Keratinocyte (primary cell): ENCODE results near the gene ENPP1. TPM values are rescaled to one million over a fixed set of nuclear protein-coding genes. Genes with fewer than 3 reads are reported as not detected.

ENCODE experiments used
- DNase-seq: peaks from one replicate; pipeline ENCODE4 v3.0.0-alpha.2; 2011; ENCODE audit warnings: low read depth, missing footprints, low spot score
- FAIRE-seq: peaks from 2 replicates; lab custom pipeline; 2011; peaks lifted over from hg19 to GRCh38; lab: Jason Lieb, UNC
- H2AFZ ChIP-seq: 2 replicates; pipeline ENCODE4 v1.6.0; 2012; ENCODE audit warnings: low read length, control low read depth, inconsistent platforms; ENCODE audit not compliant: control insufficient read depth
- H3K27ac ChIP-seq: 2 replicates; pipeline ENCODE4 v1.5.1; 2011; ENCODE audit warnings: low read length; ENCODE audit not compliant: control insufficient read depth, insufficient read depth
- H3K27me3 ChIP-seq: 3 replicates; pipeline ENCODE4 v1.6.0; 2011; ENCODE audit warnings: low read length; ENCODE audit not compliant: control insufficient read depth, insufficient read depth; ENCODE audit errors: extremely low read depth
- H3K36me3 ChIP-seq, 2 experiments: 2 replicates in 1 of 2; 3 replicates in 1 of 2; pipeline ENCODE4 v1.5.1; 2011; ENCODE audit warnings: low read length in 2 of 2, mild to moderate bottlenecking in 1 of 2; ENCODE audit not compliant: control insufficient read depth in 2 of 2, insufficient read depth in 2 of 2; ENCODE audit errors: extremely low read depth in 1 of 2
- H3K4me1 ChIP-seq: 3 replicates; pipeline ENCODE4 v1.5.1; 2011; ENCODE audit warnings: low read length; ENCODE audit not compliant: control insufficient read depth, insufficient read depth; ENCODE audit errors: extremely low read depth
- H3K4me2 ChIP-seq: 3 replicates; pipeline ENCODE4 v1.6.0; 2011; ENCODE audit warnings: low read depth, low read length; ENCODE audit not compliant: control insufficient read depth, insufficient read depth; ENCODE audit errors: extremely low read depth
- H3K4me3 ChIP-seq, 3 experiments: fragments of 200-600 bp in 1 of 3; sonication (generic) in 1 of 3; 2 replicates in 2 of 3; 3 replicates in 1 of 3; pipeline ENCODE4 v1.5.1; 2011 to 2016; ENCODE audit warnings: low read length in 3 of 3, mild to moderate bottlenecking in 3 of 3, control low read depth in 2 of 3, inconsistent platforms in 1 of 3, low read depth in 1 of 3, mixed read lengths in 1 of 3, mixed run types in 1 of 3, moderate library complexity in 1 of 3; ENCODE audit not compliant: control insufficient read depth in 2 of 3, insufficient read depth in 2 of 3; ENCODE audit errors: extremely low read depth in 1 of 3
- H3K79me2 ChIP-seq: 2 replicates; pipeline ENCODE4 v1.6.0; 2012; ENCODE audit warnings: low read length; ENCODE audit not compliant: control insufficient read depth, insufficient read depth
- H3K9ac ChIP-seq: 3 replicates; pipeline ENCODE4 v1.6.0; 2011; ENCODE audit warnings: low read length; ENCODE audit not compliant: control insufficient read depth, insufficient read depth; ENCODE audit errors: extremely low read depth
- H3K9me1 ChIP-seq: 3 replicates; pipeline ENCODE4 v1.6.0; 2011; ENCODE audit warnings: low read length; ENCODE audit not compliant: control insufficient read depth, insufficient read depth; ENCODE audit errors: extremely low read depth
- H3K9me3 ChIP-seq: 2 replicates; pipeline ENCODE4 v1.5.1; 2012; ENCODE audit warnings: low read depth, low read length; ENCODE audit not compliant: control insufficient read depth
- H4K20me1 ChIP-seq: 3 replicates; pipeline ENCODE4 v1.6.0; 2011; ENCODE audit warnings: low read length; ENCODE audit not compliant: control insufficient read depth, insufficient read depth; ENCODE audit errors: extremely low read depth
- CTCF ChIP-seq, 3 experiments: IDR thresholded peaks in 1 of 3; conservative IDR thresholded peaks in 1 of 3; optimal IDR thresholded peaks in 1 of 3; 2 replicates in 2 of 3; 3 replicates in 1 of 3; pipeline versions ENCODE3 to v1.5.1; 2011; ENCODE audit warnings: low read length in 3 of 3, mild to moderate bottlenecking in 3 of 3, moderate library complexity in 2 of 3, control low read depth in 1 of 3, inconsistent platforms in 1 of 3; ENCODE audit not compliant: insufficient read depth in 2 of 3; ENCODE audit errors: extremely low read depth in 1 of 3
- EZH2 ChIP-seq: IDR thresholded peaks from one replicate; pipeline ENCODE4 v1.6.1; 2012; ENCODE audit warnings: inconsistent platforms, mild to moderate bottlenecking, low read length, moderate library complexity
- dilution Hi-C: fragments of 300-500 bp; cut with MboI; formaldehyde crosslinking; loops from one replicate; pipeline ENCODE4 v1.7.0; 2020; ENCODE audit warnings: low sequenced_read_pairs; ENCODE audit not compliant: extremely low pct_ligation_motif_present
- polyA plus RNA-seq, 5 experiments: library from polyadenylated mRNA; depleted of rRNA in 3 of 5; stranded (reverse) in 3 of 5; stranded (forward) in 1 of 5; unstranded in 1 of 5; fragments of >200 nt; gene quantifications; 1 replicate in 1 of 5; 2 replicates in 3 of 5; 3 replicates in 1 of 5; pipeline versions ENCODE4 v1.2.1 to v1.2.3, GENCODE V29; 2011 to 2012; ENCODE audit warnings: missing spikeins in 2 of 5, low read depth in 1 of 5, low replicate concordance in 1 of 5

Gene ENPP1
- polyA plus RNA-seq, 1 donor (not counting 4 experiments of a cell fraction or from before 2014, with no cell fraction given): 0.34 TPM

GRCh38 chr6:131780600-131780999 is 27.2 kb upstream of the ENPP1 start:
- Histone ChIP-seq H2AFZ (no peak overlapping the region), H3K27me3 (no peaks in the 10 kb centered on the region), H3K4me3 (no peak overlapping the region), H3K79me2 (no peaks in the 10 kb centered on the region), H3K9me3 (no peaks in the 10 kb centered on the region), H3K27ac (no peak overlapping the region), H3K36me3 (no peaks in the 10 kb centered on the region), H3K4me2 (no peak overlapping the region), H3K9ac (no peak overlapping the region), H3K9me1 (no peaks in the 10 kb centered on the region), H3K4me1 (no peaks in the 10 kb centered on the region), H4K20me1 (no peaks in the 10 kb centered on the region)
- no peak for TF ChIP-seq EZH2
- no peak for TF ChIP-seq CTCF (optimal IDR thresholded peaks at IDR 0.05 in 1 of 3, IDR thresholded peaks at IDR 0.05 in 1 of 3, conservative IDR thresholded peaks at IDR 0.05 in 1 of 3; ENCODE audit: extremely low read depth in 1 of 3, insufficient read depth in 2 of 3, low read length in 3 of 3)
- FAIRE-seq (no peak), DNase-seq (no peak)
- dilution Hi-C loops: no loop called here

DNA sequence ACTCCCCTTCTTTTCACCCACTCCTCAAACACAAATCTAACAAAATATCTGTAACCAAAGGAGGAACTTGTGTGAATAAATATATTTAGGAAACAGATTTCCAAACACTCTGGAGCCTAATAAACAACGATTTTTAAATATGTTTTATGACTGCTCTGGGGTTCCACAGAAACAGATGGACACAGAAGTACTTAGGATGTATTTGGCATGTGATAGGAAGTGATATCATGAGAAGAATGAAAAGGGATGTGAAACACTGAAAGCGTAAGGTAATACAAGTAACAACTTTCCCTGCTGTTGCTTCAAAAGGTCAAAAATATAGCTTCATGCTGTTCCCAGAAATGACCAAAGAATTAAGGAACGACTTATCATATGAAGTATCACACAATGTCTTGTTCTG is 26.1 kb upstream of the ENPP1 start:
- no peak for DNase-seq
- Histone ChIP-seq H4K20me1 (no peaks in the 10 kb centered on the region), H3K4me1 (no peaks in the 10 kb centered on the region), H3K9me1 (no peaks in the 10 kb centered on the region), H3K27ac (no peak overlapping the region), H3K79me2 (no peaks in the 10 kb centered on the region), H3K4me2 (no peak overlapping the region), H3K9ac (no peak overlapping the region), H3K27me3 (no peaks in the 10 kb centered on the region), H3K9me3 (no peaks in the 10 kb centered on the region), H3K36me3 (no peaks in the 10 kb centered on the region), H3K4me3 (no peak overlapping the region), H2AFZ (no peak overlapping the region)
- FAIRE-seq: no peak
- TF ChIP-seq CTCF (optimal IDR thresholded peaks at IDR 0.05 in 1 of 3, IDR thresholded peaks at IDR 0.05 in 1 of 3, conservative IDR thresholded peaks at IDR 0.05 in 1 of 3; ENCODE audit: extremely low read depth in 1 of 3, insufficient read depth in 2 of 3, low read length in 3 of 3) (no peak), EZH2 (no peak)
- dilution Hi-C loops: no loop called here
